Suppressor macrophage (primary cell): ENCODE measurements around the gene MXI1.
A peak's percentile ranks its signal among the peaks of the same experiment; 100 is the strongest.
"Not testable (repeated sequence)": the region's sequence is repeated elsewhere in the genome, so short reads cannot be mapped to it uniquely, and the experiment has no call there.

Source experiments
- DNase-seq, 4 experiments: peaks; one replicate each; pipeline ENCODE4 v3.0.0-alpha.2; 2020 to 2022

The MXI1 gene

DNA sequence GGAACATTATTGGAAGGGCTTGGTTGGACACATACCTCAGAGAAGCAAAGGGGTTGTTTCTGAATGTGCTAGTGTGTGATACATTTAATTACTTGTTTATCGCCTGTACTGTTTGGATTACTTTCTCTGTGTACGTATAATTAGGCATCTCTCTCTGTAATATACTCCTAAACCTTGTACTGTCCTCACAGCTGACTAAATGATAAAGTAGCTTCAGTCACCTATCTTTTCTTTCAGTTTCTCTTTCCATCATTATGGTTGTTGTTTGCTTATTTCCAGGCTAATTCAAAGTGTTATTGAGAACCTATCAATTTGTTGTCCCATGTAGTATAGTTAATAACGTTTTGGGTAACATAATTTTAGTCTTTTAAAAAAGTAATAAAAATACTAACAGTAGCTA lies 34.0 kb downstream of the MXI1 start:
- no peak for DNase-seq

DNA sequence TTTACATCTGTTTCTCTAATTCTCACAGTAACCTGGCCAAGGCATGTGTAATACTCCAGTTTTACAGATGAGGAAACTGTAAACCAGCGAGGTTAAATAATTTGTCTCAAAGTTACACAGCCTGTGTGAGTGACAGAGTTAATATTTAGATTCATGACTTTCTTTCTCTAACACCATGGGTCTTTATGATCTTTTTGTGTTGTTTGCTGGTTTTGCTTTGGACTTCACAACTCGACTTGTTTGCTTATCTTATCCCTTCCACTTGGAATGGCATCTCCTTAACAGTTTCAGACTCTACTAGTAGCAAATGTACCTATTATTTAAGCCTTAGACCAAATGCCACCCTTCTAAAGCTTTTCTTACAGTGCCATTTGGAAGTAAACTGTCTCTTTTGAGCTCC lies 34.4 kb downstream of the MXI1 start:
- DNase-seq, result no peak

DNA sequence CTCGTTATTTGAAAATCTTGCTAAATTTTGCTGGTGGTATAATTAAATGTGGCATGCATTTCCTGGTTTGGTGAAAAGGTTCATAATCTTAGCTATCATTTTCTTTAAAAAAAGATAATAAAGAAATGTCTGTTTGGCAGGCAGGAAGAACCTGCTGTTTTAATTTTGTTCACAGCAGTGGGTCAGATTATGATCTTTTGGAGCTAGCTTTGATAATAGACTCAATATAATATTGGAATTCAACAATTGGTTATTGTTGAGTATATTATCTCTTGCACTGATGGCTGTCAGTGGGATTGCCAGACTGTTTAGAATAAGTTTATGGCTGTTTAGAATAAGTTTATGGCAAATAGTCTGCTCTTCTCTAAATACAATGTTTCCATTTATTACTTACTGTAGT lies 35.1 kb downstream of the MXI1 start:
- DNase-seq, result no peak

DNA sequence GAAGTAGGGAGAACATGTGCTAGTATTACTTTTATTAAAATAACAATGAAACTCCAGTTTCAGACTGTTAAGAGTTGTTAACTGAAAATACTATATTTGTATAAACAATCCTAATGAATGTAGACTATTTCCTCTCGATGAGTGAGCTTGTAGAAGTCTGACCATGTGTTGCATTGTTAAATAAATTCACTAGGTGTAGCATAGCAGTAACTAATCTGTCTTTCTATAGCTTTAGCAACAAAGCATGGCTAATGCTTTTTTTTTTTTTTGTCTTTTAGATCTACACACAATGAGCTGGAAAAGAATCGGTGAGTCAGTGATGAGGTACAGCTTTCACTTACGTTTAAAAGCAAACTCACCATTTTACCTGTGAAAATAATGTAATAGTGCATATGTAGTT lies 37.1 kb downstream of the MXI1 start:
- no peak for DNase-seq

DNA sequence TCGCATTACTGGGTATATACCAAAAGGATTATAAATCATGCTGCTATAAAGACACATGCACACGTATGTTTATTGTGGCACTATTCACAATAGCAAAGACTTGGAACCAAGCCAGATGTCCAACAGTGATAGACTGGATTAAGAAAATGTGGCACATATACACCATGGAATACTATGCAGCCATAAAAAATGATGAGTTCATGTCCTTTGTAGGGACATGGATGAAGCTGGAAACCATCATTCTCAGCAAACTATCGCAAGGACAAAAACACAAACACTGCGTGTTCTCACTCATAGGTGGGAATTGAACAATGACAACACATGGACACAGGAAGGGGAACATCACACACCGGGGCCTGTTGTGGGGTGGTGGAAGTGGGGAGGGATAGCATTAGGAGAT lies 40.4 kb downstream of the MXI1 start:
- DNase-seq, result not testable (repeated sequence)

DNA sequence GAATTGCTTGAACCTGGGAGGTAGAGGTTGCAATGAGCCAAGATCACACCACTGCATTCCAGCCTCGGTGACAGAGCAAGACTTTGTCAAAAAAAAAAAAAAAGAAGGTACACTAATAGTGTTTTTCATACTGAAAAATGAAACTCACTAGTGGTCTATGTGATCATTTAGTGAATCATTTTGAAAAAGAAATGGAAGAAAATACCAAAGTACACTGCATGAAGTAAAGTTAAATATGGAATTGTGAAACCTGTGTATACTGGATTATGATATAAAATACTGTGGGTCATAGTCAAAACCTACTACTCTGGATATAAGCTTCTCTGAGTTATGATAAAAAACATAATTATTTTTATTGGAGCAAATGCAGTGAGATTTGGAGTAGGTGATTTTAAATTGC lies 42.1 kb downstream of the MXI1 start:
- DNase-seq, result not testable (repeated sequence)

DNA sequence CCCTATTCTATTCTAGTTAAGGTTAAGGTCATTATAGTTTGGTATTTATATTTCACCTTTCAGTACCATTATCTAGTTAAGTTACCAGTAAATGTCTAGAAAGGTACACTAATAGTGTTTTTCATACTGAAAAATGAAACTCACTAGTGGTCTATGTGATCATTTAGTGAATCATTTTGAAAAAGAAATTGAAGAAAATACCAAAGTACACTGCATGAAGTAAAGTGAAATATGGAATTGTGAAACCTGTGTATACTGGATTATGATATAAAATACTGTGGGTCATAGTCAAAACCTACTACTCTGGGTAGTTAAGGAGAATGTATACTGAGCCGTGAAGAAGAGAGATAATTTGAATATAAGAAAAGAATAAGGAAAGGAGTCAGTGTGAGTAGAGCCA lies 44.0 kb downstream of the MXI1 start:
- DNase-seq, result not testable (repeated sequence)

DNA sequence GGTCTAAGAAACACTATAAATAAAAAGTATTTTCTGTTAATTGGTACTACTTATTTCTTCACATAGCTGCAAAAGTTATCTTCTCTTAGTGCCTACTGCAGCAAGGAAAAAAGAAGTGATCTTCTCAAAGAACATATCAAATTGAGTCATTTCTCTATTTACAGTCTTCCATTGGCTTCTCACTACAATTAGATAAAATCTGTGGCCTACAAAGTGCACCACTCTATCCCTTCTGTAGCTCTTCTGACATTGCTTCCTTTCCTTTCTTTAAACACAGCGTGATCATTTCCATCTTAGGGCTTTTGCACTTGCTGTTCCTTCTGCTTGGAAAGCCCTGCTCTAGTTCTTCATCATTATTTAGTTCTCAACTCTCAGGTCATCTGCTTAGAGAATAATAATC lies 44.7 kb downstream of the MXI1 start:
- no peak for DNase-seq

DNA sequence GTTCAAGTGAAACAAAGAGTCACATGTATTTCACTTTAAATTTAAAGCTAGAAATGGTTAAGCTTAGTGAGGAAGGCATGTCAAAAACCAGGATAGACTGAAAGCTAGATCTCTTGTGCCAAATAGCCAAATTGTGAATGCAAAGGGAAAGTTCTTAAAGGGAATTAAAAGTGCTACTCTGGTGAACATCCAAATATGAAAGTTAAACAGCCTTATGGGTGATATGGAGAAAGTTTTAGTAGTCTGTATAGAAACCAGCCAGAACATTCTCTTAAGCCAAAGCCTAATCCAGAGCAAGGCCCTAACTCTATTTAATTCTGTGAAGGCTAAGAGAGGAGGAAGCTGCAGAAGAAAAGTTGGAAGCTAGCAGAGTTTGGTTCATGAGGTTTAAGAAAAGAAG lies 47.1 kb downstream of the MXI1 start:
- no peak for DNase-seq

DNA sequence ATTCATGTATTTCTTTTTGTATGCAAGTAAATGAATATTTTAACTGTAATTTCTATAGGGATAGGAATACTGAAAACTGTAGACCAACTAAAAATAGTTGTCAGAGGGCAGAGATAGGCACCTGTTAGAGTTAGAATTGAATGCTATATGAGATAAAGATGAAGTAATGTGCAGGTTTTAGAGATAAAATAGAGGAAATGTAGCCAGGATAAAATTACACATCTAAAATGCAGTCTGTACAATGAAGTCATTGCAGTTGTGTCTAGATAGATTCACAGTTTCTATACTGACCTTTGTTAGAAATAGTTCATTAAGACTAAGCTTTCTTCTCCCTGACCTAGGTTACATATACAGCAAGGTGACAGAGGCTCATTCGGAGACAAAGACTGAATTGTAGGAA lies 51.1 kb downstream of the MXI1 start:
- no peak for DNase-seq

DNA sequence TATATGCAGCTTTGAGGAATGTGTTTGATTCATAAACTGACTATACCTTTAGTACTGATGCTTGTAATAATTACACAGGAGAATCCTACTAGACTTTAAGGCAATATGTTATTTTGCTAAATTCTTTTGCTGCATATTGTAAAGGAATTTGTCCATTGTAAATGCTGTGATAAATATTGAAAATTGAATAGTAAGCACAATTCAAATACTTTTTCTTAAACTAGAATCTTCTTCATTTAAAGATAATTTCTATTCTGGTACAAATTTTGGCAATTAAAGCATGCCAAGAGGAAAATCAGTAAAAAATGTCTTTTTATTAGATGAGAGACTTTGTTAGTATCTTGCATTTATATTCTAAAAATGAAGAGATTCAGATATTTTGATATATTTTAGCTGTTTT lies 51.9 kb downstream of the MXI1 start:
- no peak for DNase-seq

DNA sequence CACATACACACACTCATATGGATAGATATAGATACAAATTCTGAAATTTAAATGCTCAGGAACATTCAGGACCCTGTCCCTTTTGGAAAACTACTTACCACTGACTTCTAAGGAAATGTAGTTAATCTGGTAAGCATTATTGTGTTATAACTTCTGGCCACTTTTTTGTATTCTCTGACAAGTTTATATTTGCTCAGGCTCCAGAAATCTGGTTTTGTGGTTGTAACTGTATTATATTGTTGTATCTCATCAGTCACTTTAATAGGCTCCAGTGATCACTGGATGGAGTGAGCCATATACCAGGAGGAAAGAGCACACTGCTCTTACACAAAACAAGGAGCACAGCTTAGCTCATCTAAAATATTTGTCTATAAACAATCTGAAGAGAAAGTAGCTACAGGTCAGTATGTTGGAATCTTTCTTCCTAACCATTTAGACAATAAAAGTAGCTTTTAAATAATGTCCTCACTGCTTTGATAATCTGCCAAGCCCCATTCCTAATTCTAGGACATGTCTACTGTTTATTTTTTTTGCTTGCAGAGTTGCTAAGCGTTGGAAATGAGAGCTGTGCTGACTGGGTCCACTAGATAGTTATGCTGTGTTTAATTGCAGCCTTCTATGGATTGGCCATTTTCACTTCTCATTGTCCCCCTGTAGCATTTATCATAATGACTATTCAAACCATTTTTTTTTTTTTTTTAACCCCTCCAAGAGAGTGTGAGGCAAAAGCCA lies 53.5 kb downstream of the MXI1 start:
- peak in 1 of 4 experiments; percentile 7 for DNase-seq

DNA sequence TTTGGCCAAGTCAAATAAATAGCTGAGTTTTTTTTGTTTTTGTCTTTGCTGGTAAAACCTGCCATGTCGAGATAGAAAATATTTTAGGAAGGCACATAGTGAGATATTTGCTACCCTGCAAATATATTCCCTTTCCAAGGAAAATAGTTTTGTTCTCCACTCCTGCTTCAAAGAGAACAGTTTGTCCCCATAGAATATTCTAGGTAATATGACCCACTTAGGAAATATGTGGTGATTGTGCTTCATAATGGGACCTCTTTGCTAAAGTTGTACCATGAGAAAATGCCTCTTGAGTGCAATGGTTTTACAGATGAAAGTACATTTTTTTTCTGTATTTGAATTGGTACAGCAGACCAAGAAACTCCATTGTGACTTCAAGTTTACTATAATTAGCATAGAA lies 55.8 kb downstream of the MXI1 start:
- DNase-seq, result no peak

DNA sequence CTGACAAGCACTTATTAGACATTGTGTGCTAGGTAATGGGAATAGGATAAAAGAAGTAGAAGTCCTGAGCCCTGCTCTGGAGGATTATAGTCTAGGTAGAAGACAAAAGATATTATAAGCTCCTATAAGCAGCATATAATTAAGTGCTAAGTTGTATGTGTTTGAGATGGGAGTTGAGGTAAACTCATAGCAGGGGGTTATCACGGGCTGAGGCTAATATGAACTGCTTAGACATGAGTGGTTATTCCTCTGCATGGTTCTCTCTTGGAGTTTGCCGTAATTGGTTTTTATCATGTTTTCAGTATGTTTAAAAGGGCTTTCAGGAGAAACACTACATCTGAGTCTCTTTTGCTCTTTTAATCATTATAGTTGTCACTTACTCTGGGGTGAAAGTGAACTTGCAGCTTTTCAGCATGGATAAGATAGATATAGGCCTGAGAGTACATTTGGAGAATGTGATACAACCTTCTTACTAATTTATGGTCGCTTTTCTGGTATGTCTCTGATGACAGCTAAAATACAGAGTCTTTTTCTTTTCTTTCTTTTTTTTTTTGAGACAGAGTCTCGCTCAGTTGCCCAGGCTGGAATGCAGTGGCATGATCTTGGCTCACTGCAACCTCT lies 58.3 kb downstream of the MXI1 start:
- no peak for DNase-seq

DNA sequence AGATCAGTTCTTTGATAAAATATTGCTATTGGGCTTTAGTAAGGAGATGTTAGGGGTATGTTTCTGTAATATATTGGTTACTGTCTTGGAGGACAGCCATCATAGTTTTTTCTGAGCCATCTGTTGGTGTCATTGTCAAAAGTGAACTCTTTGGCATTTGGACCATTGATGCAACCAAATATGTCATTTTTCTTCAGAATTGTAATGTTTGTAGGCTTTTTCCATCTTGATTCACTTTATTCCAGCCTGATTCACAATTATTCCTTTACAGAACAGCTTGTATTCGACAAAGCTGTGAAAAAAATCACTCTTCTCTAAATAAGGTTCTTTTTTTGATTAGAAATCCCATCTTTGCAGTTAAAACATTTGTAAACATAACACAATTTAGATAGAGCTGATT lies 59.9 kb downstream of the MXI1 start:
- no peak for DNase-seq

DNA sequence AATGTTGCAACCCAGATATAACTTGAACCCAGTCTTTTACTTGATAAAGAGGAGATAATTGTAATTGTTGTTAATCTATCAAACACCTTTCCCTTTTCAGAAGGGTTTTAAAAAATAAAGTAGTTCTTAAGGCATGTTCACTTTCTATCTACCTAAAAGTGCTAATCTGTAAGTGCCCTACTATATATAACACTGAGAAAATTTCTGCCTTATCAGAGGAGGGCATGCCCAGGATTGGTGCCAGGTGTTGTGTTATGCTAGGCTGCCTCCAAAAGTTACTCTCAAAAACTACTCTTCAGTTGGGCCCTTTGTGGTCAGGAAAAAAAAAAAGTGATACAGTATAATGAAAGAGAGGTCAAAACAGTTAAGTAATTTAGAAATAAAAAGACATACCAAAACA lies 61.0 kb downstream of the MXI1 start:
- no peak for DNase-seq

DNA sequence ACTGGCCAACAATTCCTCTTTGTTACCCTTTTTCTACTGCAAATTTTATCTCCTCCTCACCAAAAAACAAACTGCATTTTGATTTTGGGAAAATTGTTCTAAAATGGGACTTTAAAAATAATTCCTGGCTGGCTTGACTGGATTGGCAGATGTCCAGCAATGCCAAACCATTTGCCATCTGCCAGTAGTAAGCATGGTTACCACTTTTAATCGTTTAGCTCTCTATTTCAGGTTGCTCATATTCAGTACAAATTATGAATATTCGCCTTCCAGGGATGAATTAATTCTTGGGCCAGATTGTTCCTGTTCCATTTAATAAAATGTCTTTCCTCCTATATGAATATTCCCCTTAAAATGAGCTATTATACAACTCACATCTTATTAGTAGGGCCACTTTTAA lies 61.6 kb downstream of the MXI1 start:
- no peak for DNase-seq

DNA sequence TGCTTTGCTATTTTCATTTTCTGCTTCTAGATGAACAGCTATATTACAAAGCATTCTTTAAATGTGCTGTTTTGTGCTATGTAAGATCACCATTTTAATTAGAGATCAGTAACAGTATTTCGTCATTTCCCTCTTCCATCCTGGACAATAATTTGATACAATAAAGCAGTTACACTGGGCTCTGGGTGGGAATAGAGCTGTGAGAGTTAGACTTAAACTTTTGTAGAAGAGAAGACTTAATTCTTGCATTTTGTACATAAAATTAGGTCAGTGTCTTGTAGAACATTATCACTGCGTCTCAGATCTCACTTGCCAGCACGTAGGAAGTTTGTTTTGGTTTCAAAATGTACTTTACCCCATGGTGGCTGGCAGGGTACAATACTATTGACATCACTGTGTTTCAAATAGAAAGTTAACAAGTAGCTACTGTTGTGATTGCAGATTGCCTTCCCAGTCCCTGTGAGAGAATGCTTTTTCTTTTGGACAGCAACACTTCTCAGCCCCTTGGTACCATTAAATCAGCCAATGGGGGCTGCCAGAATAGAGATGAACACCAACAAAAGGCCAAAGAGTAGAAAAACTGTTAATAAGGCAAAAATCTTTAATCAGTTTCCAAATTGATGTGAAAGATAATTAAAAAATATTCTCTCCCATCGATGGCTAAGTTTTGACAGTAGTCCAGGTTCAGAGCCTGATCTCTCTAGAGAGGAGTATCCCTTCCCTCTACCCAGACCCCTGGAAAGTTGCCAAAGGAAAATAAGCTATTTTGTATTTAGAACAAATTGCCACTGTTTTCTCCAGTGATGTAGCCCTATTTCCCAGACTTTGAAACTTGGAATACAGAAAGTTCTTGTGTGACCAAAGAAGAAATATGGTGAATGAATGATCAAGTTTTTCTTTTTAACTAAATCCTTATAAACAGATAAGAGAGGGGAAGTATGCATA lies 62.2 kb downstream of the MXI1 start:
- peak; percentile 30 to 55 (median 42) for DNase-seq

DNA sequence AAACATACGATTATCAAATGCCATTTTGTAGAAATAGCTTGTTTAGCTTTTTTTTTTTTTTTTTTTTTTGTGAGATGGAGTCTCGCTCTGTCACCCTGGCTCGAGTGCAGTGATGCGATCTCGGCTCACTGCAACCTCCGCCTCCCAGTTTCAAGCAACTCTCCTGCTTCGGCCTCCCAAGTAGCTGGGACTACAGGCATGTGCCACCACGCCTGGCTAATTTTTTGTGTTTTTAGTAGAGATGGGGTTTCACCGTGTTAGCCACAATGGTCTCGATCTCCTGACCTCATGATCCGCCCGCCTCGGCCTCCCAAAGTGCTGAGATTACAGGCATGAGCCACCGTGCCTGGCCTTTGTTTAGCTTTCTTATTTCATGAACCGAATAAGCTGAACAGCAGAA lies 65.6 kb downstream of the MXI1 start:
- DNase-seq, result not testable (repeated sequence)

DNA sequence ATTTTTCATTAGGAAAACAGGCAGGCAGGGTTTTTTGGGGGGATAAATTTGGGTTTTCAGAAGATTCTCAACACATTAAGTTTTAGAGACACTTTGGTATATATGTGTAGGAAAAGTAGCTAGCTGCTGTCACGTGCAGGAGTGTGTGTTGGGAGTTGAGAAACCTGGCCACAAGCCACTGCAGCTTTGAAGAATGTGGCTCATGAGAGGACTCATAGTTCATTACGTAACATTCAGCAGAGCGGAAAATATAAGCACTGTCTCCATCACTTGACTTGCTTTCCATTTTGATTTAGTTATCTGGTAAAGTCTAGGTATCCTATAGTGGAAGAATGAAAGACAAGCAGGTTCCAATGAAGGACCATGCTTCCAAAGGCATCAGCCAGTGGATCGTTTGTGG lies 66.1 kb downstream of the MXI1 start:
- peak; percentile 70 to 85 (median 78) for DNase-seq

DNA sequence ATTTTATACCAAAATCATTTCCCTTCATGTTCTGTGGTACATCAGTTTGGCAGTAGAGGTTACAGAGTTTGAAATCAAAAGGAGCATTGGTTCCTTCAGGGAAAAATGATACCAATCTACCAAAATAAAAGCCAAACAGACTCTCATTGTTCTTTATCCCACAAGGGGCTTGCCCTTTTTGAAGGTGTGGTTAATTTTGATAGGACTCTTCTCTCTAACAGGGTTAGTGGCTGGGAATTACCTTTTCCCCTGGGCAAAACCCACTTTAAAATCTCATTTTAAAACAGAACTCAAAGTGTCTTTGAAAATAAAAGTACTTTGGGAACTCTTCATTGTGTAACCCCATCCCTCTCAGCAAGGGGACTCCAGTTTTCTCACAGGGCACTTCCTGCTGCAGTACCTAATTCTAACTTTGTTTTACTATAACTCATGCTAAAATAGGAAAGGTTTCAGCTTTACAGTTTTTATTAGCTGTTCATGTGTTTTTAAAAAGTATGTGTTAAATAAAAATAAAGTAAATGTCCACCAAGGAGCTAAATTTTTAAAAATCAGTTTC lies 66.7 kb downstream of the MXI1 start:
- DNase-seq, result peak in 1 of 4 experiments; percentile 17

DNA sequence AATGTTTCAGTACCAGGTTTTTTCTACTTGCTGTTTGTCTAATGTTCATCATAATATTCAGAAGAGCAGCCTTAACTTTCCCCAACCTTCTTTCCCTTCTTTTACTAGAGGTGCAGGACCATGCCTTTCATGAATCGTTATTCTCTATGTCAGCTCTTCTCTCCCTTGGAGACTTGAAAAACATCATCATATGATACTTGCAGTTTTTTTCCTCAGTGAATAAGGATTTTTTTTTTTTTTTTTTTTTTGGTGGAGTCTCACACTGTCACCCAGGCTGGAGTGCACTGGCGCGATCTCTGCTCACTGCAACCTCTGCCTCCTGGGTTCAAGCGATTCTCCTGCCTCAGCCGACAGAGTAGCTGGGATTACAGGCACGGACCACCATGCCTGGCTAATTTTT lies 67.2 kb downstream of the MXI1 start:
- DNase-seq, result no peak

DNA sequence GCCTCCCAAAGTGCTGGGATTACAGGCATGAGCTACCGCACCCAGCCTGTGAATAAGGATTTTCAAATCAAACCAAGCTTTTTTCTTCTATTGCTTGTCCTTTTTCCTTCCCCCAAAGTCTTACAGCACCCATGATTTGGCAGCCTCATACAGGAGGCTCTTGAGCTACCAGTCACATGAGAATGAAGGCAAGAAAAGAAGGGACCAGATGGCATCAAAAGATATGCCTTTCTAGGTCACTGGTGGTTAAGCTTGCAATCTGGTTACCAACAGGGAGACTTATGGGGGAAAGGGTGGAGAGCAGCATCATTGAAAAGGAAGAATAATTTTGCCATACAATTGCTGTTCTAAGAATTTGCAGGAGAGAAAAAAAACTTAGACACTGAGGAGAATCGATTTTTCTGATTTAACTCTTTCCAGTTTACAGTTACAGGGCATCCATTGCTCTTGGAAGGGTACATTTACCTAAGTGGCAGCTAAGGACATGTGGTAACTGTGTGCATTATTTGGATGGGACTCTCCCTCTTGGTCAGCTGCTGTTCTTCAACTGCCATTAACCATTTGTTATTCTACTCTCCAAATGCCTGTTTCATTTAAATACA lies 67.8 kb downstream of the MXI1 start:
- DNase-seq, result no peak
